ENCODE data around the gene ERCC6.

DNA sequence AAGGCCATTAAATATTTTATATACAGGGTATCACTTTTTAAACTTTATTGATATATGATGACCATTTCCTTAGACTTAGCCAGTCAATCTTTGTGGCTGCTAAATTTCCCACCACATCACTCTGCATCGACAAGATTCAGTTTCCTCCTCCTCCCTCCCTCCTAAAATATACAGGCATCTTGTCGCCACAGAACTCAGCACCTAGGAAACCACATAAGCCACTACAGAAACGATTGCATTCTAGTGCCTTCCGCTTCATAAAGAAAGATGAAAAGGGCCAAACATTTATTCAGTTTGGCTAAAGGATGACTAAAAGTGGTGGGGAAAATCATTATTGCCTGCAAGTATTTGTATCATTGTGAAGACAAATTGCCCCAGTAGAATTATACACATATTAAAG, 30.7 kb downstream of the ERCC6 start:
- TF ChIP-seq POLR2A (IDR thresholded peaks at IDR 0.05; ENCODE audit: low read length) (no peak), GATA1 (IDR thresholded peaks at IDR 0.05; ENCODE audit: low read depth, low read length) (no peak)

Data from erythroblast (primary cell).